ENCODE measurements around the gene EPS8.

DNA sequence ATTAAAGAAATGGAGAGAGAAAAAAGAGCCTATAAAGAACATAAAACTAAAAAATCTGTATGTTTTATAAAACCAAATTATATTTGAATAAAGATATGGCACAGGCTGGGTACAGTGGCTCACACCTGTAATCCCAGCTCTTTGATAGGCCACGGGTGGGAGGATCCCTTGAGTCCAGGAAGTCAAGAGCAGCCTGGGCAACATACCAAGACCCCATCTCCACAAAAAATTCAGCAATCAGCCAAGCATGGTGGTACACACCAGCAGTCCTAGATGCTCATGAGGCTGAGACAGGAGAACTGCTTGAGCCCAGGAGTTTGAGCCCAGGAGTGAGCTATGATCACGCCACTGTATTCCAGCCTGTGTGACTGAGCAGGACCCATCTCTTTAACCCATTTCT is 74.9 kb downstream of the EPS8 start:
- no peak for TF ChIP-seq TCF7L2 (IDR thresholded peaks at IDR 0.05; ENCODE audit: low read depth, low read length)
- TF ChIP-seq, protein P1, sequence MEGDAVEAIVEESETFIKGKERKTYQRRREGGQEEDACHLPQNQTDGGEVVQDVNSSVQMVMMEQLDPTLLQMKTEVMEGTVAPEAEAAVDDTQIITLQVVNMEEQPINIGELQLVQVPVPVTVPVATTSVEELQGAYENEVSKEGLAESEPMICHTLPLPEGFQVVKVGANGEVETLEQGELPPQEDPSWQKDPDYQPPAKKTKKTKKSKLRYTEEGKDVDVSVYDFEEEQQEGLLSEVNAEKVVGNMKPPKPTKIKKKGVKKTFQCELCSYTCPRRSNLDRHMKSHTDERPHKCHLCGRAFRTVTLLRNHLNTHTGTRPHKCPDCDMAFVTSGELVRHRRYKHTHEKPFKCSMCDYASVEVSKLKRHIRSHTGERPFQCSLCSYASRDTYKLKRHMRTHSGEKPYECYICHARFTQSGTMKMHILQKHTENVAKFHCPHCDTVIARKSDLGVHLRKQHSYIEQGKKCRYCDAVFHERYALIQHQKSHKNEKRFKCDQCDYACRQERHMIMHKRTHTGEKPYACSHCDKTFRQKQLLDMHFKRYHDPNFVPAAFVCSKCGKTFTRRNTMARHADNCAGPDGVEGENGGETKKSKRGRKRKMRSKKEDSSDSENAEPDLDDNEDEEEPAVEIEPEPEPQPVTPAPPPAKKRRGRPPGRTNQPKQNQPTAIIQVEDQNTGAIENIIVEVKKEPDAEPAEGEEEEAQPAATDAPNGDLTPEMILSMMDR (IDR thresholded peaks at IDR 0.05): no peak
- TF ChIP-seq POLR2AphosphoS5 (IDR thresholded peaks at IDR 0.05; ENCODE audit: low read depth, low read length): no peak
